ENCODE results near the gene NT5C3B. TPM values are rescaled to one million over a fixed set of nuclear protein-coding genes. Genes with fewer than 3 reads are reported as not detected.

Gene NT5C3B
- total RNA-seq, 1 donor from 2014 or later = 18.1 TPM

Other genes with a start within 250 kb of the NT5C3B start
- not detected for gene KRT14, start 249.3 kb downstream of the NT5C3B start, total RNA-seq
- not detected for gene KRT16, start 223.5 kb downstream of the NT5C3B start, total RNA-seq
- not detected for gene KRT17, start 211.7 kb downstream of the NT5C3B start, total RNA-seq
- 1,166 TPM for gene EIF1, start 147.3 kb downstream of the NT5C3B start, total RNA-seq
- gene GAST, start 123.9 kb downstream of the NT5C3B start, total RNA-seq = not detected
- gene HAP1, start 101.6 kb downstream of the NT5C3B start, total RNA-seq = 0.14 TPM
- 192 TPM for gene JUP, start 49.5 kb downstream of the NT5C3B start, total RNA-seq
- 7.8 TPM for gene P3H4, start 24.3 kb downstream of the NT5C3B start, total RNA-seq
- 11.7 TPM for gene FKBP10, start 23.2 kb downstream of the NT5C3B start, total RNA-seq
- not detected for gene KLHL10, start 1.6 kb upstream of the NT5C3B start, total RNA-seq
- gene KLHL11, start 29.2 kb upstream of the NT5C3B start, total RNA-seq = 3.7 TPM
- 32.3 TPM for gene ACLY, start 82.7 kb upstream of the NT5C3B start, total RNA-seq
- 0.76 TPM for gene ODAD4, start 94.4 kb upstream of the NT5C3B start, total RNA-seq
- gene CNP, start 130.6 kb upstream of the NT5C3B start, total RNA-seq = 28.2 TPM
- 79.0 TPM for gene DNAJC7, start 181.2 kb upstream of the NT5C3B start, total RNA-seq
- gene NKIRAS2, start 183.9 kb upstream of the NT5C3B start, total RNA-seq = 47.1 TPM
- 0.73 TPM for gene C17orf113, start 214.4 kb upstream of the NT5C3B start, total RNA-seq